Muscle of back (tissue), 11 donors: ENCODE results near the gene OST4. TPM values are rescaled to one million over a fixed set of nuclear protein-coding genes. Genes with fewer than 3 reads are reported as not detected.

Experiments
- DNase-seq, 3 donors: peaks; one replicate each; pipeline versions ENCODE4 v3.0.0 to v3.0.0-alpha.2; 2013
- polyA plus RNA-seq, 10 donors: library from polyadenylated mRNA; unstranded; fragments of 120-200 nt; gene quantifications; one replicate each; pipeline ENCODE4 v1.2.1, GENCODE V29; 2013; ENCODE audit not compliant: insufficient read length in 10 of 10

The OST4 gene
- polyA plus RNA-seq, 10 donors, result 208 to 290 (median 237) TPM

GRCh38 chr2:27059141-27059820, 12.2 kb downstream of the OST4 start:
- no peak for DNase-seq

GRCh38 chr2:27058210-27058609, 13.2 kb downstream of the OST4 start:
- no peak for DNase-seq

- no peak for DNase-seq
These were observed 14.3 kb downstream of the OST4 start for GRCh38 chr2:27057184-27057583.

GRCh38 chr2:27054721-27055120, 16.7 kb downstream of the OST4 start:
- DNase-seq, result no peak

GRCh38 chr2:27053776-27054175, 17.7 kb downstream of the OST4 start:
- no peak for DNase-seq

GRCh38 chr2:27053321-27053720, 18.1 kb downstream of the OST4 start:
- no peak for DNase-seq

GRCh38 chr2:27051902-27052645, 19.4 kb downstream of the OST4 start:
- DNase-seq, result no peak

- peak; percentile 91 to 97 (median 94) for DNase-seq
These were observed 20.2 kb downstream of the OST4 start, which contains the start of gene AGBL5 for GRCh38 chr2:27050996-27051901. Gene AGBL5, plus strand, starts transcription at chr2:27051668. Its CDS starts 1,291 bp downstream, at chr2:27052959.

- peak; percentile 96 to 98 (median 96) for DNase-seq
These were observed 21.0 kb downstream of the OST4 start for GRCh38 chr2:27050281-27050995.

- DNase-seq, result no peak
These were observed 21.8 kb downstream of the OST4 start for GRCh38 chr2:27049422-27050280.

GRCh38 chr2:27042985-27043634, 28.3 kb downstream of the OST4 start:
- DNase-seq, result no peak

GRCh38 chr2:27042159-27042661, 29.2 kb downstream of the OST4 start:
- DNase-seq, result no peak

GRCh38 chr2:27041752-27042151, 29.7 kb downstream of the OST4 start:
- no peak for DNase-seq

- DNase-seq, result no peak
These were observed 31.2 kb downstream of the OST4 start for GRCh38 chr2:27040282-27040681.

GRCh38 chr2:27039871-27040270, 31.6 kb downstream of the OST4 start:
- no peak for DNase-seq

GRCh38 chr2:27039426-27039825, 32.0 kb downstream of the OST4 start:
- DNase-seq, result no peak

- DNase-seq, result no peak
These were observed 32.7 kb downstream of the OST4 start for GRCh38 chr2:27038631-27039339.

- DNase-seq, result no peak
These were observed 33.4 kb downstream of the OST4 start for GRCh38 chr2:27038012-27038411.

- DNase-seq, result no peak
These were observed 38.1 kb downstream of the OST4 start for GRCh38 chr2:27033253-27033852.
